Measurements from ENCODE around the gene MED29. TPM values are rescaled to one million over a fixed set of nuclear protein-coding genes. Genes with fewer than 3 reads are reported as not detected.

MED29 gene
- total and polyA plus RNA-seq, 2 of the 13 experiments (the other 11 are each of a cell fraction or from before 2014, with no cell fraction given), result 14.0 to 19.7 TPM

- 0 out of 2 replicates have a peak, but pooled peaks have one; percentile 18 for TF ChIP-seq ZNF574 (CRISPR knock-in tag; IDR thresholded peaks at IDR 0.05)
- no peak for TF ChIP-seq ZMYM3 (CRISPR knock-in tag; IDR thresholded peaks at IDR 0.05)
- no peak for TF ChIP-seq ZBTB3 (CRISPR knock-in tag; IDR thresholded peaks at IDR 0.05; ENCODE audit: borderline replicate concordance, low read depth)
- peak; percentile 86 for TF ChIP-seq POLR2G (IDR thresholded peaks at IDR 0.05; ENCODE audit: low read depth, low read length)
- TF ChIP-seq MAX (IDR thresholded peaks at IDR 0.05), result 0 out of 2 replicates have a peak, but pooled peaks have one; percentile 19
- TF ChIP-seq FOSL2 (CRISPR knock-in tag; IDR thresholded peaks at IDR 0.05), result peak; percentile 61
- TF ChIP-seq ZBTB1 (CRISPR knock-in tag; IDR thresholded peaks at IDR 0.05; ENCODE audit: borderline replicate concordance), result no peak
- no peak for TF ChIP-seq ZNF639 (CRISPR knock-in tag; conservative IDR thresholded peaks at IDR 0.05)
- TF ChIP-seq THAP7 (CRISPR knock-in tag; IDR thresholded peaks at IDR 0.05), result no peak
- peak; percentile 88 for TF ChIP-seq GABPB1 (CRISPR knock-in tag; IDR thresholded peaks at IDR 0.05)
- no peak for TF ChIP-seq HNRNPH1 (optimal IDR thresholded peaks at IDR 0.05; ENCODE audit: low read depth, low read length)
- TF ChIP-seq ZC3H13 (CRISPR knock-in tag; IDR thresholded peaks at IDR 0.05), result peak; percentile 99
- TF ChIP-seq NFKB2 (CRISPR knock-in tag; IDR thresholded peaks at IDR 0.05; ENCODE audit: borderline replicate concordance), result no peak
- peak; percentile 19 for TF ChIP-seq SP5 (CRISPR knock-in tag; IDR thresholded peaks at IDR 0.05; ENCODE audit: borderline replicate concordance, low read depth)
- no peak for TF ChIP-seq ZBTB49 (CRISPR knock-in tag; IDR thresholded peaks at IDR 0.05; ENCODE audit: borderline replicate concordance)
- TF ChIP-seq MIXL1 (CRISPR knock-in tag; IDR thresholded peaks at IDR 0.05), result no peak
- TF ChIP-seq TBP (CRISPR knock-in tag; IDR thresholded peaks at IDR 0.05), result no peak
- peak; percentile 62 for TF ChIP-seq PATZ1 (CRISPR knock-in tag; IDR thresholded peaks at IDR 0.05)
These were observed 18.2 kb downstream of the MED29 start (continued) for GRCh38 chr19:39409208-39410016.

All from HepG2 (cell line).